Trophoblast cell (in vitro differentiated cells and primary cell): Measurements from ENCODE around the gene FHIT.

ENCODE experiments used
- DNase-seq, 2 donors: peaks; one replicate each; pipeline ENCODE4 v3.0.0-alpha.2; 2016
- H2AFZ ChIP-seq: 2 replicates; pipeline ENCODE4 v1.6.1; 2013; ENCODE audit warnings: low read length, moderate library complexity, mild to moderate bottlenecking; ENCODE audit not compliant: insufficient read depth, poor library complexity
- H2AK5ac ChIP-seq: 2 replicates; pipeline ENCODE4 v1.6.1; 2013; ENCODE audit warnings: mild to moderate bottlenecking, low read length
- H2BK120ac ChIP-seq: 2 replicates; pipeline ENCODE4 v1.6.1; 2013; ENCODE audit warnings: low read length, mild to moderate bottlenecking, moderate library complexity; ENCODE audit not compliant: insufficient read depth, poor library complexity
- H2BK12ac ChIP-seq: 2 replicates; pipeline ENCODE4 v1.6.1; 2013; ENCODE audit warnings: mild to moderate bottlenecking, low read length, moderate library complexity
- H2BK5ac ChIP-seq: 2 replicates; pipeline ENCODE4 v1.6.1; 2013; ENCODE audit warnings: low read length, low read depth, moderate library complexity, mild to moderate bottlenecking; ENCODE audit not compliant: poor library complexity
- H3K14ac ChIP-seq: 2 replicates; pipeline ENCODE4 v1.6.1; 2013; ENCODE audit warnings: mild to moderate bottlenecking, low read length
- H3K18ac ChIP-seq: 2 replicates; pipeline ENCODE4 v1.6.1; 2013; ENCODE audit warnings: mild to moderate bottlenecking, low read length
- H3K23ac ChIP-seq: 2 replicates; pipeline ENCODE4 v1.6.1; 2013; ENCODE audit warnings: low read length
- H3K27ac ChIP-seq: 2 replicates; pipeline ENCODE4 v1.5.1; 2013; ENCODE audit warnings: low read depth, mild to moderate bottlenecking, inconsistent platforms, low read length, moderate library complexity
- H3K27me3 ChIP-seq: 2 replicates; pipeline ENCODE4 v1.6.1; 2013; ENCODE audit warnings: inconsistent platforms, mild to moderate bottlenecking, low read length, moderate library complexity; ENCODE audit not compliant: insufficient read depth
- H3K36me3 ChIP-seq, 2 experiments: 1 replicate in 1 of 2; 2 replicates in 1 of 2; pipeline ENCODE4 v1.6.1; 2013; ENCODE audit warnings: low read length in 2 of 2, mild to moderate bottlenecking in 2 of 2, moderate library complexity in 1 of 2; ENCODE audit not compliant: insufficient read depth in 2 of 2, control insufficient read depth in 1 of 2
- H3K4ac ChIP-seq: 2 replicates; pipeline ENCODE4 v1.6.1; 2013; ENCODE audit warnings: low read depth, mild to moderate bottlenecking, low read length, moderate library complexity
- H3K4me1 ChIP-seq, 2 experiments: 1 replicate in 1 of 2; 2 replicates in 1 of 2; pipeline ENCODE4 v1.6.1; 2013; ENCODE audit warnings: low read length in 2 of 2, mild to moderate bottlenecking in 2 of 2, moderate library complexity in 1 of 2; ENCODE audit not compliant: insufficient read depth in 2 of 2, control insufficient read depth in 1 of 2
- H3K4me2 ChIP-seq: 2 replicates; pipeline ENCODE4 v1.6.1; 2013; ENCODE audit warnings: inconsistent platforms, mild to moderate bottlenecking, low read length, moderate library complexity
- H3K4me3 ChIP-seq: 2 replicates; pipeline ENCODE4 v1.5.1; 2013; ENCODE audit warnings: mild to moderate bottlenecking, low read depth, low read length, inconsistent platforms
- H3K79me1 ChIP-seq: one replicate; pipeline ENCODE4 v1.6.1; 2013; ENCODE audit warnings: low read length
- H3K79me2 ChIP-seq: 2 replicates; pipeline ENCODE4 v1.6.1; 2013; ENCODE audit warnings: low read length, mild to moderate bottlenecking; ENCODE audit not compliant: control insufficient read depth, insufficient read depth, poor library complexity
- H3K9ac ChIP-seq: 2 replicates; pipeline ENCODE4 v1.6.1; 2013; ENCODE audit warnings: mild to moderate bottlenecking, low read length
- H3K9me3 ChIP-seq: 2 replicates; pipeline ENCODE4 v1.6.1; 2013; ENCODE audit warnings: low read depth, mild to moderate bottlenecking, control low read depth, inconsistent platforms, low read length; ENCODE audit not compliant: insufficient read depth
- H4K12ac ChIP-seq: 2 replicates; pipeline ENCODE4 v1.6.1; 2013; ENCODE audit warnings: low read depth, mild to moderate bottlenecking, low read length, moderate library complexity
- H4K8ac ChIP-seq: 2 replicates; pipeline ENCODE4 v1.6.1; 2013; ENCODE audit warnings: low read depth, mild to moderate bottlenecking, low read length, moderate library complexity
- H4K91ac ChIP-seq: one replicate; pipeline ENCODE4 v1.6.1; 2013; ENCODE audit warnings: low read depth, mild to moderate bottlenecking, low read length, moderate library complexity
- WGBS: extraction: QIAGEN DNeasy Blood & Tissue Kit; methylation state at CpG from one replicate; pipeline ENCODE4 v1.1.7; 2013; ENCODE audit warnings: missing lambda C conversion rate; ENCODE audit not compliant: insufficient read length, insufficient coverage; ENCODE audit errors: extremely low coverage; 5-methylcytosine and 5-hydroxymethylcytosine counted together

The FHIT gene

GRCh38 chr3:60764870-60765269 is 486.4 kb downstream of the FHIT start:
- Histone ChIP-seq H3K79me2 (no peaks in the 10 kb centered on the region), H4K8ac (no peak overlapping the region)

DNA sequence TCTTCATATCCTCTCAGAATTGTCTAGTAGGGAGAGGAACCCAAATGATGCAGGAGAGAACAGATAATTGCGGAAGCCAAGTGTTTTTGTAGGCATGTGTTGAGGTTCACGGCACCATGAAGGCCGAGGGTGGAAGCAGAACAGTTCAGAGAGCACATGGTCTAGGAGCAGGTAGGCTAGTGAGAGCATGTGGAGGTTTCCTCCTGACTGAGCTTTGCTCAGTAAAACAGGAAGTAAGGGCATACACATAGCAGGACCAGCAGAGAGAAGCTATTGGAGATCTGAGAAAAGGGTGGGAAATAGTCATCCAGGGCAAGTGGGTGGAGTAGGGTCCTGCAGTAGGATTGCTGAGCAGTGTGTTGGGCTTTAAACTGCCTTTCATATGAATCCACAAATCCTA is 491.1 kb downstream of the FHIT start:
- no peak overlapping the region for H4K91ac ChIP-seq
- H3K79me2 ChIP-seq, result no peaks in the 10 kb centered on the region
- H2AFZ ChIP-seq, result no peak overlapping the region
- no peak overlapping the region for H2BK5ac ChIP-seq
- no CpG with 5 or more reads among the region's 3 CpGs for WGBS
- H4K8ac ChIP-seq, result no peak overlapping the region
- H3K18ac ChIP-seq, result no peak overlapping the region
- H2BK120ac ChIP-seq, result no peak overlapping the region
- no peaks in the 10 kb centered on the region for H3K36me3 ChIP-seq
- peaks cover 0 to 3% of the 10 kb centered on the region in 2 experiments for H3K4me1 ChIP-seq
- no peak for DNase-seq
- no peak overlapping the region for H3K23ac ChIP-seq
- H3K27me3 ChIP-seq, result no peaks in the 10 kb centered on the region
- H3K9me3 ChIP-seq, result no peaks in the 10 kb centered on the region
- no peak overlapping the region for H3K4me3 ChIP-seq
- H2BK12ac ChIP-seq, result no peak overlapping the region
- H2AK5ac ChIP-seq, result no peak overlapping the region
- H3K14ac ChIP-seq, result no peak overlapping the region
- H3K4me2 ChIP-seq, result no peak overlapping the region
- H4K12ac ChIP-seq, result no peak overlapping the region
- H3K27ac ChIP-seq, result no peak overlapping the region
- H3K4ac ChIP-seq, result no peak overlapping the region
- H3K79me1 ChIP-seq, result peaks cover 4% of the 10 kb centered on the region
- H3K9ac ChIP-seq, result no peak overlapping the region

More at GRCh38 chr3:60764870-60765269, 486.4 kb downstream of the FHIT start:
- no peak overlapping the region for H3K18ac ChIP-seq
- H2BK12ac ChIP-seq, result no peak overlapping the region
- H3K27ac ChIP-seq, result no peak overlapping the region
- H2BK5ac ChIP-seq, result no peak overlapping the region
- no peak overlapping the region for H3K9ac ChIP-seq
- no peak overlapping the region for H2AFZ ChIP-seq
- peaks cover 2 to 4% of the 10 kb centered on the region in 2 experiments for H3K4me1 ChIP-seq
- H3K14ac ChIP-seq, result no peak overlapping the region
- H2BK120ac ChIP-seq, result no peak overlapping the region
- no peak overlapping the region for H2AK5ac ChIP-seq
- no peak overlapping the region for H3K4me3 ChIP-seq
- no peak overlapping the region for H4K12ac ChIP-seq
- H3K23ac ChIP-seq, result no peak overlapping the region
- no peak overlapping the region for H3K4me2 ChIP-seq
- no peak overlapping the region for H4K91ac ChIP-seq
- no CpG with 5 or more reads among the region's 2 CpGs for WGBS
- peaks cover 9% of the 10 kb centered on the region for H3K79me1 ChIP-seq
- no peaks in the 10 kb centered on the region for H3K36me3 ChIP-seq
- DNase-seq, result no peak
- no peaks in the 10 kb centered on the region for H3K9me3 ChIP-seq
- H3K4ac ChIP-seq, result no peak overlapping the region
- no peaks in the 10 kb centered on the region for H3K27me3 ChIP-seq

DNA sequence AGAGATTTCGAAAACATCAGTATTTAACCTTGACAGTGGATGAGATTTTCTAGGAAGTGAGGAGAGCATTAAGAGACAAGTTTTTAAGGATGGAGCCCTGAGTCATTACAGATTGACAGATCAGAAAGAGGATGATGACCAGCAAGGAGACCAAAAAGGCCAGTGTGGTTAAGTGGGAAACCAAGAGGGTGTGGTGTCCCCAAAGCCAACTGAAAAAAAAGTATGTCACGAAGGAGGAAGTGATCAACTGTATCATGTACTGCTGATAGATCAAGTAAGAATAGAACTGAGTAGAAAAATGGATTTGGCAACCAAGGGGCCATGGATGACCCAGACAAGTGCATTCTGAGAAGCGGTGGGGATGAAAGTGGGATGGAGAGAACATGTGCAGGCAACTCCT is 491.8 kb downstream of the FHIT start:
- Histone ChIP-seq H3K27me3 (no peaks in the 10 kb centered on the region), H3K4me2 (no peak overlapping the region), H3K4me1 (peaks cover 0 to 3% of the 10 kb centered on the region in 2 experiments), H4K12ac (no peak overlapping the region), H2BK12ac (no peak overlapping the region), H3K23ac (no peak overlapping the region), H3K79me2 (no peaks in the 10 kb centered on the region), H3K79me1 (peaks cover 4% of the 10 kb centered on the region), H2BK120ac (no peak overlapping the region), H2BK5ac (no peak overlapping the region), H3K18ac (no peak overlapping the region), H3K9me3 (no peaks in the 10 kb centered on the region), H3K9ac (no peak overlapping the region), H3K36me3 (no peaks in the 10 kb centered on the region), H3K14ac (no peak overlapping the region), H3K27ac (no peak overlapping the region), H3K4ac (no peak overlapping the region), H3K4me3 (no peak overlapping the region), H4K91ac (no peak overlapping the region), H4K8ac (no peak overlapping the region), H2AK5ac (no peak overlapping the region), H2AFZ (no peak overlapping the region)
- no peak for DNase-seq
- WGBS, result no CpG with 5 or more reads among the region's 3 CpGs

DNA sequence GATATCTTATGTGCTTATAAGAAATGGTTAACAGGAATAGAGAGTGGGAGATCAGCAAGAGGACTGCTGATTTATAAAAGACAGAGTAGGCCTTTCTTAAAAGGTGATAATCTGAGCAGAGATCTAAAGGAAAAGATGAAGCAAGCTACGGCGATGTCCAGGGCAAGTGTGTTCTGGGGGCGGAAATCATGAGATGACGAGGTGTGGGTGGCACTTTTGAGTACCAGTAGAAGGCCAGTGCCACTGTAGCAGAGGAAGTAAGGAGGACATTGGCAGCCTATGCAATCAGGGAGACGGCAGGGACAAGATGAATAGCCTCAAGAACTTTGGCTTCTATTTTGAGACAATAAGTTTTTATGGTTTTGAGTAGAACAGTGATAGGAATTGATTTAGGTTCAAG is 492.4 kb downstream of the FHIT start:
- no peak overlapping the region for H3K4me2 ChIP-seq
- no peak overlapping the region for H3K9ac ChIP-seq
- H3K14ac ChIP-seq, result no peak overlapping the region
- H2BK12ac ChIP-seq, result no peak overlapping the region
- no peak overlapping the region for H3K18ac ChIP-seq
- H3K4ac ChIP-seq, result no peak overlapping the region
- H3K36me3 ChIP-seq, result no peaks in the 10 kb centered on the region
- no peak overlapping the region for H4K91ac ChIP-seq
- no peak overlapping the region for H2AFZ ChIP-seq
- no peak overlapping the region for H3K23ac ChIP-seq
- no peaks in the 10 kb centered on the region for H3K9me3 ChIP-seq
- no CpG with 5 or more reads among the region's 5 CpGs for WGBS
- H4K8ac ChIP-seq, result no peak overlapping the region
- no peak for DNase-seq
- no peaks in the 10 kb centered on the region for H3K27me3 ChIP-seq
- H3K4me1 ChIP-seq, result peaks cover 0 to 3% of the 10 kb centered on the region in 2 experiments
- H2BK120ac ChIP-seq, result no peak overlapping the region
- no peak overlapping the region for H2BK5ac ChIP-seq
- H3K4me3 ChIP-seq, result no peak overlapping the region
- no peak overlapping the region for H3K27ac ChIP-seq
- H2AK5ac ChIP-seq, result no peak overlapping the region
- no peak overlapping the region for H4K12ac ChIP-seq
- H3K79me1 ChIP-seq, result peaks cover 4% of the 10 kb centered on the region
- H3K79me2 ChIP-seq, result no peaks in the 10 kb centered on the region
